ENCODE results near the gene CCR7. TPM values are rescaled to one million over a fixed set of nuclear protein-coding genes. Genes with fewer than 3 reads are reported as not detected.

The CCR7 gene
- total RNA-seq, result 0.10 and 0.19 TPM in 2 replicates

GRCh38 chr17:40564883-40565768 is at the start of gene CCR7:
Gene CCR7, minus strand, starts transcription at chr17:40565472. Its CDS starts 63 bp downstream, at chr17:40565409.

Other genes with a start within 250 kb of the CCR7 start
- 3.8 and 12.1 TPM in 2 replicates for gene GJD3, start 200.7 kb downstream of the CCR7 start, total RNA-seq
- gene TOP2A, start 147.6 kb downstream of the CCR7 start, total RNA-seq, result 10.6 and 19.0 TPM in 2 replicates
- 1,674 and 1,743 TPM in 2 replicates for gene IGFBP4, start 122.0 kb downstream of the CCR7 start, total RNA-seq
- gene TNS4, start 63.8 kb downstream of the CCR7 start, total RNA-seq, result under 0.01 and 0.06 TPM in 2 replicates
- gene SMARCE1, start 82.3 kb upstream of the CCR7 start, total RNA-seq, result 64.1 and 75.1 TPM in 2 replicates
- not detected in 2 replicates for gene KRT222, start 99.7 kb upstream of the CCR7 start, total RNA-seq
- gene KRT24, start 138.3 kb upstream of the CCR7 start, total RNA-seq, result not detected in 2 replicates
- gene KRT25, start 189.9 kb upstream of the CCR7 start, total RNA-seq, result not detected in 2 replicates
- gene KRT26, start 206.7 kb upstream of the CCR7 start, total RNA-seq, result not detected in 2 replicates
- gene KRT27, start 217.1 kb upstream of the CCR7 start, total RNA-seq, result not detected in 2 replicates
- not detected in 2 replicates for gene KRT28, start 234.5 kb upstream of the CCR7 start, total RNA-seq

Measured in cardiac ventricle fibroblast (primary cell).